Mesenchymal stem cell (in vitro differentiated cells and primary cell): Measurements from ENCODE around the gene CDH23.
A peak's percentile ranks its signal among the peaks of the same experiment; 100 is the strongest.

ENCODE experiments used
- DNase-seq: peaks from one replicate; pipeline ENCODE4 v3.0.0-alpha.2; 2013
- H2AFZ ChIP-seq: one replicate; pipeline ENCODE4 v1.6.1; 2013; ENCODE audit warnings: low read depth, mild to moderate bottlenecking, control low read depth, inconsistent platforms, low read length, moderate library complexity
- H2AK5ac ChIP-seq: 2 replicates; pipeline ENCODE4 v1.6.1; 2013; ENCODE audit warnings: low read length, moderate library complexity, mild to moderate bottlenecking, inconsistent platforms; ENCODE audit not compliant: severe bottlenecking
- H2BK120ac ChIP-seq: one replicate; pipeline ENCODE4 v1.6.1; 2013; ENCODE audit warnings: low read depth, mild to moderate bottlenecking, inconsistent platforms, low read length, moderate library complexity
- H2BK12ac ChIP-seq, 2 experiments: one replicate each; pipeline ENCODE4 v1.6.1; 2013; ENCODE audit warnings: inconsistent platforms in 2 of 2, low read length in 2 of 2, mild to moderate bottlenecking in 2 of 2, moderate library complexity in 2 of 2, control low read depth in 1 of 2
- H2BK15ac ChIP-seq: one replicate; pipeline ENCODE4 v1.6.1; 2013; ENCODE audit warnings: mild to moderate bottlenecking, low read depth, inconsistent platforms; ENCODE audit not compliant: poor library complexity, severe bottlenecking
- H2BK5ac ChIP-seq: 2 replicates; pipeline ENCODE4 v1.6.1; 2013; ENCODE audit warnings: low read depth, mild to moderate bottlenecking, low read length, control low read depth, inconsistent platforms; ENCODE audit not compliant: poor library complexity, severe bottlenecking
- H3K14ac ChIP-seq, 2 experiments: one replicate each; pipeline ENCODE4 v1.6.1; 2013; ENCODE audit warnings: inconsistent platforms in 2 of 2, low read length in 2 of 2, control low read depth in 1 of 2, mild to moderate bottlenecking in 1 of 2, moderate library complexity in 1 of 2
- H3K18ac ChIP-seq, 2 experiments: one replicate each; pipeline ENCODE4 v1.6.1; 2013; ENCODE audit warnings: inconsistent platforms in 2 of 2, low read length in 2 of 2, control low read depth in 1 of 2, low read depth in 1 of 2, mild to moderate bottlenecking in 1 of 2
- H3K23ac ChIP-seq, 2 experiments: one replicate each; pipeline ENCODE4 v1.6.1; 2013; ENCODE audit warnings: inconsistent platforms in 2 of 2, low read length in 2 of 2, mild to moderate bottlenecking in 2 of 2, moderate library complexity in 2 of 2, control low read depth in 1 of 2
- H3K27ac ChIP-seq: 2 replicates; pipeline ENCODE4 v1.5.1; 2013; ENCODE audit warnings: mild to moderate bottlenecking, moderate library complexity, low read length, control low read depth, inconsistent platforms; ENCODE audit not compliant: poor library complexity, severe bottlenecking
- H3K27me3 ChIP-seq, 2 experiments: 2 replicates each; pipeline versions ENCODE4 v1.6.1 to v1.7.0; 2013; ENCODE audit warnings: low read length in 2 of 2, mild to moderate bottlenecking in 2 of 2, moderate library complexity in 2 of 2, control low read depth in 1 of 2, inconsistent platforms in 1 of 2; ENCODE audit not compliant: control insufficient read depth in 1 of 2, insufficient read depth in 1 of 2
- H3K36me3 ChIP-seq, 2 experiments: 2 replicates each; pipeline versions ENCODE4 v1.6.1 to v1.7.0; 2013; ENCODE audit warnings: low read length in 2 of 2, control low read depth in 1 of 2, inconsistent platforms in 1 of 2, low read depth in 1 of 2, mild to moderate bottlenecking in 1 of 2; ENCODE audit not compliant: insufficient read depth in 2 of 2, control insufficient read depth in 1 of 2
- H3K4ac ChIP-seq, 2 experiments: one replicate each; pipeline ENCODE4 v1.6.1; 2013; ENCODE audit warnings: inconsistent platforms in 2 of 2, low read length in 2 of 2, mild to moderate bottlenecking in 2 of 2, moderate library complexity in 2 of 2, control low read depth in 1 of 2, low read depth in 1 of 2
- H3K4me1 ChIP-seq: 2 replicates; pipeline ENCODE4 v1.6.1; 2013; ENCODE audit warnings: low read depth, low read length, control low read depth; ENCODE audit not compliant: control insufficient read depth, insufficient read depth
- H3K4me2 ChIP-seq: 2 replicates; pipeline ENCODE4 v1.6.1; 2013; ENCODE audit warnings: low read length, mild to moderate bottlenecking, inconsistent platforms; ENCODE audit not compliant: poor library complexity, severe bottlenecking
- H3K4me3 ChIP-seq, 2 experiments: 2 replicates each; pipeline versions ENCODE4 v1.5.1 to v1.7.0; 2013; ENCODE audit warnings: low read length in 2 of 2, mild to moderate bottlenecking in 2 of 2, control low read depth in 1 of 2, low read depth in 1 of 2; ENCODE audit not compliant: insufficient read depth in 1 of 2
- H3K79me1 ChIP-seq: replicated peaks from 2 replicates; pipeline ENCODE4 v1.6.1; 2013; ENCODE audit warnings: mild to moderate bottlenecking, control low read depth, low read length, inconsistent platforms; ENCODE audit not compliant: poor library complexity, severe bottlenecking
- H3K9ac ChIP-seq: 2 replicates; pipeline ENCODE4 v1.7.0; 2013; ENCODE audit warnings: mild to moderate bottlenecking, low read length, moderate library complexity
- H3K9me3 ChIP-seq: 2 replicates; pipeline ENCODE4 v1.7.0; 2013; ENCODE audit warnings: mild to moderate bottlenecking, low read length; ENCODE audit not compliant: control insufficient read depth
- H4K8ac ChIP-seq: one replicate; pipeline ENCODE4 v1.6.1; 2013; ENCODE audit warnings: inconsistent platforms, mild to moderate bottlenecking, low read length, moderate library complexity
- H4K91ac ChIP-seq: one replicate; pipeline ENCODE4 v1.6.1; 2013; ENCODE audit warnings: mild to moderate bottlenecking, low read length, inconsistent platforms
- WGBS: methylation state at CpG from one replicate; pipeline ENCODE4 v1.1.7; 2013; ENCODE audit warnings: mixed read lengths; 5-methylcytosine and 5-hydroxymethylcytosine counted together

The CDH23 gene

DNA sequence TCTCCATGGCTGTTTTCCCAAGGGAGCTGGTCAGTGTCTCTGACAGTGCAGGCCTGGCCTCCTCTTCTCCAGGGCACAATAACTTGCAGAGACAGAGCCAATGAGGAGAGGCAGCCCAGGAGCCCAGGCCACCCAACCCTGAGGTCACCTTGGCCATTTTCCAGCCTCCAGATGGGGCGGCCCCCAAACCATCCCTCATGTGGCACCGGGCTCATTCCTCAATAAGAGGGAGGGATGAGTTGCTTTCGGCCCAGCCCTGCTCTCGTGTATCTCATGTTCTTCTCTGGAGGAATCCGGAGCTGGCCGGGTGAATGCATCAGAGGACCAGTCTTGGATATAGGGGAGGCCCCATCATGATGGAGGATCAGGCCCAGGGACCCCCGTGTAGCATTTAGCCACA is 223.9 kb downstream of the CDH23 start:
- Histone ChIP-seq H3K4me1 (peaks cover 17% of the 10 kb centered on the region), H2BK15ac (no peak overlapping the region), H3K14ac (no peak overlapping the region), H4K8ac (no peak overlapping the region), H4K91ac (no peak overlapping the region), H3K4me2 (no peak overlapping the region), H2AK5ac (no peak overlapping the region), H3K36me3 (no peaks in the 10 kb centered on the region), H3K79me1 (no peaks in the 10 kb centered on the region), H3K23ac (no peak overlapping the region), H3K27me3 (peaks cover 0 to 22% of the 10 kb centered on the region in 2 experiments), H2AFZ (no peak overlapping the region), H3K18ac (no peak overlapping the region), H3K9me3 (peaks cover 6% of the 10 kb centered on the region), H2BK120ac (no peak overlapping the region), H3K4me3 (no peak overlapping the region), H2BK5ac (no peak overlapping the region), H3K9ac (peak overlapping the region; percentile 52), H3K27ac (no peak overlapping the region), H2BK12ac (no peak overlapping the region), H3K4ac (no peak overlapping the region)
- DNase-seq: no peak
- WGBS: 94% methylated on average over 7 of the region's 7 CpGs

- H3K4ac ChIP-seq: no peak overlapping the region
- H2BK120ac ChIP-seq: no peak overlapping the region
- H3K23ac ChIP-seq: no peak overlapping the region
- H2BK15ac ChIP-seq: no peak overlapping the region
- DNase-seq: peak; percentile 15
- H3K9ac ChIP-seq: peak overlapping the region; percentile 52
- H2BK5ac ChIP-seq: no peak overlapping the region
- no peaks in the 10 kb centered on the region for H3K36me3 ChIP-seq
- no peak overlapping the region for H3K18ac ChIP-seq
- no peak overlapping the region for H2AFZ ChIP-seq
- H3K27me3 ChIP-seq: peaks cover 4 to 19% of the 10 kb centered on the region in 2 experiments
- no peak overlapping the region for H3K27ac ChIP-seq
- H4K91ac ChIP-seq: no peak overlapping the region
- no peak overlapping the region for H3K14ac ChIP-seq
- H2BK12ac ChIP-seq: no peak overlapping the region
- H4K8ac ChIP-seq: no peak overlapping the region
- H3K4me2 ChIP-seq: no peak overlapping the region
- no peak overlapping the region for H2AK5ac ChIP-seq
- H3K4me1 ChIP-seq: peaks cover 17% of the 10 kb centered on the region
- no peaks in the 10 kb centered on the region for H3K79me1 ChIP-seq
- H3K9me3 ChIP-seq: peaks cover 6% of the 10 kb centered on the region
- no peak overlapping the region for H3K4me3 ChIP-seq
- WGBS: 41% methylated on average over 12 of the region's 12 CpGs
Observed at GRCh38 chr10:71621231-71622153, 224.8 kb downstream of the CDH23 start.

- no peaks in the 10 kb centered on the region for H3K79me1 ChIP-seq
- H2BK12ac ChIP-seq: no peak overlapping the region
- peaks cover 4% of the 10 kb centered on the region for H3K9me3 ChIP-seq
- H3K4me3 ChIP-seq: no peak overlapping the region
- peaks cover 17% of the 10 kb centered on the region for H3K4me1 ChIP-seq
- no peak overlapping the region for H2AK5ac ChIP-seq
- H3K27me3 ChIP-seq: peaks cover 10 to 20% of the 10 kb centered on the region in 2 experiments
- H2BK15ac ChIP-seq: no peak overlapping the region
- H3K4me2 ChIP-seq: peak overlapping the region; percentile 37
- H2BK5ac ChIP-seq: no peak overlapping the region
- H3K27ac ChIP-seq: no peak overlapping the region
- no peak overlapping the region for H4K8ac ChIP-seq
- no peak overlapping the region for H2AFZ ChIP-seq
- no peaks in the 10 kb centered on the region for H3K36me3 ChIP-seq
- no peak overlapping the region for H3K14ac ChIP-seq
- no peak overlapping the region for H3K9ac ChIP-seq
- DNase-seq: peak; percentile 63
- no peak overlapping the region for H3K4ac ChIP-seq
- 13% methylated on average over 9 of the region's 10 CpGs for WGBS
- H3K18ac ChIP-seq: no peak overlapping the region
- H3K23ac ChIP-seq: no peak overlapping the region
- H4K91ac ChIP-seq: no peak overlapping the region
- H2BK120ac ChIP-seq: no peak overlapping the region
Observed at GRCh38 chr10:71622154-71622526, 225.4 kb downstream of the CDH23 start.

- Histone ChIP-seq H3K79me1 (no peaks in the 10 kb centered on the region), H2AK5ac (no peak overlapping the region), H3K36me3 (no peaks in the 10 kb centered on the region), H3K27ac (no peak overlapping the region), H2BK120ac (no peak overlapping the region), H2AFZ (no peak overlapping the region), H3K27me3 (peaks cover 13 to 25% of the 10 kb centered on the region in 2 experiments), H3K4ac (no peak overlapping the region), H3K9me3 (no peaks in the 10 kb centered on the region), H3K4me3 (no peak overlapping the region), H2BK5ac (no peak overlapping the region), H3K14ac (no peak overlapping the region), H3K4me2 (peak overlapping the region; percentile 37), H4K91ac (no peak overlapping the region), H3K18ac (no peak overlapping the region), H2BK12ac (no peak overlapping the region), H3K9ac (peak overlapping the region; percentile 21), H3K23ac (no peak overlapping the region), H3K4me1 (peaks cover 17% of the 10 kb centered on the region), H4K8ac (no peak overlapping the region), H2BK15ac (no peak overlapping the region)
- WGBS: 41% methylated on average over 8 of the region's 8 CpGs
- no peak for DNase-seq
Observed at GRCh38 chr10:71622616-71623015, 225.9 kb downstream of the CDH23 start.
